Activated CD4-positive, alpha-beta T cell treated with anti-CD3 and anti-CD28 coated beads for 4 hours (primary cell): ENCODE measurements around the gene GMIP.
A peak's percentile ranks its signal among the peaks of the same experiment; 100 is the strongest.

ENCODE experiments used
- DNase-seq, 2 donors: peaks; one replicate each; pipeline ENCODE4 v3.0.0-alpha.2; 2020

GMIP gene

GRCh38 chr19:19606021-19606420 is 37.4 kb downstream of the GMIP start:
- DNase-seq, result peak; percentile 63 to 69

- no peak for DNase-seq
These were observed 40.6 kb downstream of the GMIP start for GRCh38 chr19:19602713-19603324.

- DNase-seq, result peak; percentile 47 to 53
These were observed 41.2 kb downstream of the GMIP start for GRCh38 chr19:19602136-19602712.

- DNase-seq, result no peak
These were observed 42.6 kb downstream of the GMIP start for GRCh38 chr19:19600793-19601330.

GRCh38 chr19:19598728-19599451 is 44.6 kb downstream of the GMIP start:
- peak; percentile 62 to 69 for DNase-seq

GRCh38 chr19:19597809-19598306 is 45.6 kb downstream of the GMIP start:
- DNase-seq, result peak; percentile 57 to 63

GRCh38 chr19:19595171-19595701 is 48.2 kb downstream of the GMIP start:
- no peak for DNase-seq

- DNase-seq, result peak; percentile 24 to 32
These were observed 49.1 kb downstream of the GMIP start for GRCh38 chr19:19594381-19594780.

- no peak for DNase-seq
These were observed 50.8 kb downstream of the GMIP start for GRCh38 chr19:19592690-19593089.

GRCh38 chr19:19591133-19591825 is 52.2 kb downstream of the GMIP start:
- DNase-seq, result peak; percentile 73 to 75

- no peak for DNase-seq
These were observed 54.9 kb downstream of the GMIP start for GRCh38 chr19:19588546-19588945.

- no peak for DNase-seq
These were observed 55.7 kb downstream of the GMIP start for GRCh38 chr19:19587771-19588170.

GRCh38 chr19:19584356-19584755 is 59.1 kb downstream of the GMIP start:
- DNase-seq, result no peak

GRCh38 chr19:19582471-19582870 is 61.0 kb downstream of the GMIP start:
- DNase-seq, result no peak

GRCh38 chr19:19581391-19581790 is 62.1 kb downstream of the GMIP start:
- no peak for DNase-seq

GRCh38 chr19:19580418-19580817 is 63.0 kb downstream of the GMIP start:
- no peak for DNase-seq

GRCh38 chr19:19579533-19580361 is 63.7 kb downstream of the GMIP start:
- DNase-seq, result no peak
